HepG2 (cell line): Measurements from ENCODE around the gene FRMD4A. TPM values are rescaled to one million over a fixed set of nuclear protein-coding genes. Genes with fewer than 3 reads are reported as not detected.

Source experiments
- ATAC-seq: fragments of 200-7000 bp; cut with Tn5 transposase; 3 replicates; pipeline ENCODE4 v1.9.1; 2020; ENCODE audit warnings: mild to moderate bottlenecking, moderate library complexity
- BruUV-seq: library from RNA; stranded (reverse); fragments of 400-500 nt; replicated peaks from 2 replicates; lab custom pipeline; 2021; lab: Mats Ljungman, UMichigan
- CTCF ChIA-PET: fragments of 300-600 bp; formaldehyde crosslinking; extraction: SDS; loops from one replicate; lab custom pipeline; 2021; ENCODE audit warnings: low total read pairs, inconsistent platforms, low intra/inter-chr PET ratio; lab: Yijun Ruan, JAX
- POLR2A ChIA-PET: fragments of 350-600 bp; sonication (Branson Sonifier 250); formaldehyde crosslinking; loops from one replicate; lab custom pipeline; 2020; ENCODE audit warnings: antibody characterized with exemption, inconsistent platforms; lab: Yijun Ruan, JAX
- DNase-seq: peaks from one replicate; pipeline ENCODE4 v3.0.0-alpha.2; 2015; ENCODE audit warnings: low spot score
- FAIRE-seq: peaks from 3 replicates; lab custom pipeline; 2011; peaks lifted over from hg19 to GRCh38; lab: Jason Lieb, UNC
- H2AFZ ChIP-seq: one replicate; pipeline ENCODE4 v1.6.1; 2011; ENCODE audit warnings: low read length, inconsistent platforms
- H3K27ac ChIP-seq: fragments of 300-600 bp; 3 replicates; pipeline ENCODE4 v1.8.0; 2011; ENCODE audit warnings: mixed run types, mild to moderate bottlenecking, mixed read lengths, low read length, inconsistent platforms; ENCODE audit not compliant: insufficient read depth; ENCODE audit errors: extremely low read length
- H3K27me3 ChIP-seq, 2 experiments: fragments of 200-600 bp in 1 of 2; 2 replicates in 1 of 2; 3 replicates in 1 of 2; pipeline versions ENCODE4 v1.6.0 to v1.8.0; 2011; ENCODE audit warnings: low read length in 2 of 2, mild to moderate bottlenecking in 2 of 2, moderate library complexity in 2 of 2, inconsistent platforms in 1 of 2; ENCODE audit not compliant: insufficient read depth in 2 of 2, control insufficient read depth in 1 of 2
- H3K36me3 ChIP-seq, 2 experiments: fragments of 200-600 bp in 1 of 2; replicated peaks in 1 of 2; 2 replicates in 1 of 2; 3 replicates in 1 of 2; pipeline versions ENCODE4 v1.5.1 to v1.8.0; 2011; ENCODE audit warnings: low read length in 2 of 2, inconsistent platforms in 1 of 2; ENCODE audit not compliant: insufficient read depth in 2 of 2, control insufficient read depth in 1 of 2
- H3K4me1 ChIP-seq: 2 replicates; pipeline ENCODE4 v1.5.1; 2012; ENCODE audit warnings: low read length, inconsistent platforms; ENCODE audit not compliant: insufficient read depth
- H3K4me2 ChIP-seq: 2 replicates; pipeline ENCODE4 v1.6.0; 2011; ENCODE audit warnings: low read depth, low read length, inconsistent platforms
- H3K4me3 ChIP-seq, 3 experiments: fragments of 200-600 bp in 1 of 3; sonication (generic), shearing (Covaris generic) in 1 of 3; replicated peaks in 1 of 3; 2 replicates each; pipeline ENCODE4 v1.5.1; 2011 to 2016; ENCODE audit warnings: low read length in 3 of 3, inconsistent platforms in 2 of 3, low read depth in 2 of 3, mild to moderate bottlenecking in 2 of 3, control low read depth in 1 of 3, mixed read lengths in 1 of 3; ENCODE audit not compliant: insufficient read depth in 1 of 3
- H3K79me2 ChIP-seq: one replicate; pipeline ENCODE4 v1.6.1; 2011; ENCODE audit warnings: low read length, inconsistent platforms; ENCODE audit not compliant: insufficient read depth
- H3K9ac ChIP-seq: 2 replicates; pipeline ENCODE4 v1.6.0; 2011; ENCODE audit warnings: mild to moderate bottlenecking, low read depth, low read length, inconsistent platforms; ENCODE audit not compliant: insufficient read depth
- H3K9me3 ChIP-seq: 2 replicates; pipeline ENCODE4 v1.5.1; 2012; ENCODE audit warnings: mild to moderate bottlenecking, low read length
- H4K20me1 ChIP-seq: 2 replicates; pipeline ENCODE4 v1.6.0; 2011; ENCODE audit warnings: inconsistent platforms, mild to moderate bottlenecking, low read length, moderate library complexity; ENCODE audit not compliant: insufficient read depth
- CSRNP1 ChIP-seq: sonication (generic); formaldehyde crosslinking; IDR thresholded peaks from 2 replicates; pipeline ENCODE4 v1.8.1; 2023; ENCODE audit warnings: mild to moderate bottlenecking, missing genetic modification reagents
- DBP ChIP-seq: sonication (generic); formaldehyde crosslinking; IDR thresholded peaks from 2 replicates; pipeline ENCODE4 v1.4.0; 2020; ENCODE audit warnings: missing genetic modification reagents; ENCODE audit errors: not compliant biosample characterization
- GLMP ChIP-seq: sonication (generic); formaldehyde crosslinking; IDR thresholded peaks from 2 replicates; pipeline ENCODE4 v1.9.0; 2021; ENCODE audit warnings: missing genetic modification reagents, mild to moderate bottlenecking, borderline replicate concordance
- HINFP ChIP-seq: sonication (generic); formaldehyde crosslinking; IDR thresholded peaks from 2 replicates; pipeline ENCODE4 v1.4.0; 2020; ENCODE audit warnings: low read depth, mild to moderate bottlenecking, missing genetic modification reagents
- KDM4B ChIP-seq: sonication (generic); formaldehyde crosslinking; IDR thresholded peaks from 2 replicates; pipeline ENCODE4 v1.4.0; 2020; ENCODE audit warnings: missing genetic modification reagents
- RBFOX2 ChIP-seq: fragments of 200-400 bp; formaldehyde crosslinking; IDR thresholded peaks from 2 replicates; pipeline ENCODE4 v1.6.1; 2017; ENCODE audit warnings: low read depth, mild to moderate bottlenecking, low read length
- ZBTB43 ChIP-seq: sonication (generic); formaldehyde crosslinking; conservative IDR thresholded peaks from 2 replicates; pipeline ENCODE4 v1.4.0; 2020; ENCODE audit warnings: missing genetic modification reagents
- ZNF614 ChIP-seq: IDR thresholded peaks from 2 replicates; pipeline ENCODE4 v1.6.1; 2018; ENCODE audit warnings: missing biosample characterization, missing genetic modification reagents, inconsistent platforms, borderline replicate concordance
- ZNF766 ChIP-seq: sonication (generic); formaldehyde crosslinking; IDR thresholded peaks from 2 replicates; pipeline ENCODE4 v1.5.0; 2020; ENCODE audit warnings: missing genetic modification reagents, borderline replicate concordance
- ZSCAN9 ChIP-seq: IDR thresholded peaks from 2 replicates; pipeline ENCODE4 v1.6.1; 2016; ENCODE audit warnings: borderline replicate concordance
- WGBS: methylation state at CpG from one replicate; pipeline ENCODE4 v1.1.6; 2017; ENCODE audit warnings: low lambda C conversion rate; 5-methylcytosine and 5-hydroxymethylcytosine counted together
- in situ Hi-C: cut with HindIII; loops from 2 replicates; pipeline ENCODE4 v1.10.0; 2017; ENCODE audit warnings: low pct_unique_long_range_greater_than_20kb; ENCODE audit not compliant: extremely low pct_ligation_motif_present
- intact Hi-C: fragments of 100-400 bp; cut with micrococcal nuclease; formaldehyde crosslinking; loops from one replicate; pipeline ENCODE4 v1.10.0; 2022; ENCODE audit not compliant: unreplicated experiment
- polyA plus RNA-seq, 8 experiments: library from polyadenylated mRNA; depleted of rRNA in 3 of 8; stranded (reverse) in 7 of 8; unstranded in 1 of 8; fragments of >200 nt; fragmentation: Illumina TruSeq in 4 of 8; extraction: Trizol in 4 of 8; gene quantifications; 2 replicates each; pipeline versions ENCODE4 v1.2.1 to v1.2.3, GENCODE V29; 2011 to 2016; ENCODE audit warnings: low read depth in 4 of 8, missing spikeins in 1 of 8, mixed read lengths in 1 of 8; ENCODE audit not compliant: insufficient read depth in 1 of 8
- total RNA-seq, 5 experiments: library from RNA; depleted of rRNA; stranded (reverse); fragments of >200 nt; fragmentation: Illumina TruSeq; extraction: Trizol; gene quantifications; 2 replicates each; pipeline ENCODE4 v1.2.3, GENCODE V29; 2016; ENCODE audit warnings: low read depth in 1 of 5

The FRMD4A gene
- total and polyA plus RNA-seq, 2 of the 13 experiments (the other 11 are each of a cell fraction or from before 2014, with no cell fraction given): 0.09 to 0.26 TPM

GRCh38 chr10:14020037-14020664, 310.6 kb downstream of the FRMD4A start:
- H3K4me3 ChIP-seq: no peak overlapping the region
- WGBS: 0% methylated on average over 8 of the region's 9 CpGs
- ATAC-seq: no peak
- in situ Hi-C loops (no loop called here), intact Hi-C loops (no loop called here)
- no peak overlapping the region for H3K9ac ChIP-seq
- ChIA-PET POLR2A (no interaction called here), CTCF (no interaction called here)
- BruUV-seq: no TSS peak
- H3K27me3 ChIP-seq: peaks cover 2 to 18% of the 10 kb centered on the region in 2 experiments; a peak in 3 of 5 replicates
- FAIRE-seq: no peak
- TF ChIP-seq ZNF614 (CRISPR knock-in tag) (no peak), ZBTB43 (CRISPR knock-in tag) (no peak), RBFOX2 (no peak), ZNF766 (CRISPR knock-in tag) (no peak), DBP (CRISPR knock-in tag) (no peak), ZSCAN9 (no peak), KDM4B (no peak), HINFP (CRISPR knock-in tag) (no peak), CSRNP1 (CRISPR knock-in tag) (no peak), GLMP (CRISPR knock-in tag) (no peak)
- H3K4me1 ChIP-seq: no peaks in the 10 kb centered on the region
- no peaks in the 10 kb centered on the region for H4K20me1 ChIP-seq
- no peaks in the 10 kb centered on the region for H3K36me3 ChIP-seq
- no peaks in the 10 kb centered on the region for H3K79me2 ChIP-seq
- no peak overlapping the region for H3K27ac ChIP-seq
- H3K4me2 ChIP-seq: no peak overlapping the region
- DNase-seq: no peak
- no peaks in the 10 kb centered on the region for H3K9me3 ChIP-seq
- H2AFZ ChIP-seq: no peak overlapping the region
